HCT116 (cell line): Measurements from ENCODE around the gene POLD2. TPM values are rescaled to one million over a fixed set of nuclear protein-coding genes. Genes with fewer than 3 reads are reported as not detected.

Source experiments
- ATAC-seq: fragments of 200-7000 bp; cut with Tn5 transposase; 2 replicates; pipeline ENCODE4 v1.9.1; 2020; ENCODE audit warnings: mild to moderate bottlenecking, moderate library complexity
- BruUV-seq: library from RNA; stranded (reverse); fragments of 400-500 nt; replicated peaks from 2 replicates; lab custom pipeline; 2021; lab: Mats Ljungman, UMichigan
- CTCF ChIA-PET: fragments of 300-600 bp; sonication (Branson Sonifier 250); formaldehyde crosslinking; loops from one replicate; lab custom pipeline; 2021; ENCODE audit warnings: antibody characterized with exemption; lab: Charles Lee
- POLR2A ChIA-PET: fragments of 300-600, 350-600 bp; sonication (Branson Sonifier 250); formaldehyde crosslinking; loops from one replicate; lab custom pipeline; 2021; ENCODE audit warnings: antibody characterized with exemption; lab: Charles Lee
- RAD21 ChIA-PET, 2 experiments: fragments of 300-600 bp; sonication (Branson Sonifier 250); formaldehyde crosslinking; loops; one replicate each; lab custom pipeline; 2023; ENCODE audit warnings: low total read pairs in 2 of 2; ENCODE audit not compliant: uncharacterized antibody in 2 of 2, unreplicated experiment in 2 of 2, low non-redundant PET in 1 of 2; lab: Charles Lee
- DNase-seq: peaks from one replicate; pipeline ENCODE4 v3.0.0-alpha.2; 2010; ENCODE audit warnings: low read depth, low spot score
- H2AFZ ChIP-seq: fragments of 200-600 bp; shearing (Covaris generic), sonication (generic); 2 replicates; pipeline ENCODE4 v1.6.1; 2017; ENCODE audit warnings: low read depth, mixed run types, mixed read lengths, antibody characterized with exemption, low read length; ENCODE audit not compliant: poor library complexity, severe bottlenecking
- H3K27ac ChIP-seq: 2 replicates; pipeline ENCODE4 v1.5.1; 2012; ENCODE audit warnings: low read depth, low read length
- H3K27me3 ChIP-seq: fragments of 200-600 bp; sonication (generic); 2 replicates; pipeline ENCODE4 v1.6.1; 2016; ENCODE audit warnings: mixed run types, low read length, mixed read lengths; ENCODE audit not compliant: insufficient read depth
- H3K36me3 ChIP-seq, 2 experiments: fragments of 200-500 bp in 1 of 2; fragments of 200-600 bp in 1 of 2; sonication (Bioruptor generic) in 1 of 2; sonication (generic) in 1 of 2; 2 replicates each; pipeline versions ENCODE4 v1.5.1 to v1.6.1; 2014 to 2016; ENCODE audit warnings: low read length in 2 of 2, inconsistent platforms in 1 of 2, mixed read lengths in 1 of 2, mixed run types in 1 of 2; ENCODE audit not compliant: insufficient read depth in 2 of 2, control insufficient read depth in 1 of 2
- H3K4me1 ChIP-seq, 2 experiments: fragments of 200-600 bp in 1 of 2; sonication (generic) in 1 of 2; 2 replicates each; pipeline versions ENCODE4 v1.5.1 to v1.6.1; 2012 to 2017; ENCODE audit warnings: low read length in 2 of 2, inconsistent platforms in 1 of 2, mild to moderate bottlenecking in 1 of 2, mixed read lengths in 1 of 2, mixed run types in 1 of 2, moderate library complexity in 1 of 2; ENCODE audit not compliant: insufficient read depth in 2 of 2, control insufficient read depth in 1 of 2
- H3K4me2 ChIP-seq: fragments of 200-600 bp; sonication (generic); 2 replicates; pipeline ENCODE4 v1.6.1; 2017; ENCODE audit warnings: mixed run types, low read length, mixed read lengths
- H3K4me3 ChIP-seq, 2 experiments: fragments of 200-600 bp in 1 of 2; sonication (generic) in 1 of 2; replicated peaks in 1 of 2; 2 replicates each; pipeline ENCODE4 v1.5.1; 2011 to 2016; ENCODE audit warnings: low read length in 2 of 2, control low read depth in 1 of 2, low read depth in 1 of 2, mild to moderate bottlenecking in 1 of 2, mixed read lengths in 1 of 2, mixed run types in 1 of 2
- H3K79me2 ChIP-seq: fragments of 200-600 bp; sonication (generic); 2 replicates; pipeline ENCODE4 v1.6.1; 2017; ENCODE audit warnings: mild to moderate bottlenecking, mixed run types, low read length, moderate library complexity, mixed read lengths; ENCODE audit not compliant: insufficient read depth
- H3K9ac ChIP-seq: fragments of 200-600 bp; sonication (generic); 2 replicates; pipeline ENCODE4 v1.6.1; 2016; ENCODE audit warnings: low read length, mixed read lengths
- H3K9me2 ChIP-seq: fragments of 200-600 bp; sonication (generic), shearing (Covaris generic); 2 replicates; pipeline ENCODE4 v1.6.1; 2017; ENCODE audit warnings: mixed run types, mild to moderate bottlenecking, moderate library complexity; ENCODE audit not compliant: insufficient read depth
- H3K9me3 ChIP-seq, 2 experiments: fragments of 200-500 bp in 1 of 2; fragments of 200-600 bp in 1 of 2; sonication (Bioruptor generic) in 1 of 2; sonication (generic) in 1 of 2; 2 replicates each; pipeline ENCODE4 v1.6.1; 2014 to 2017; ENCODE audit warnings: low read length in 2 of 2, mixed read lengths in 2 of 2, inconsistent platforms in 1 of 2, low read depth in 1 of 2, mild to moderate bottlenecking in 1 of 2, mixed run types in 1 of 2, moderate library complexity in 1 of 2; ENCODE audit not compliant: control insufficient read depth in 1 of 2, insufficient read depth in 1 of 2
- H4K20me1 ChIP-seq: fragments of 200-600 bp; sonication (generic), shearing (Covaris generic); 2 replicates; pipeline ENCODE4 v1.6.1; 2017; ENCODE audit warnings: mixed run types, mild to moderate bottlenecking, moderate library complexity; ENCODE audit not compliant: insufficient read depth
- ATF3 ChIP-seq: IDR thresholded peaks from 2 replicates; pipeline ENCODE4 v1.6.1; 2012
- CEBPB ChIP-seq: IDR thresholded peaks from 2 replicates; pipeline ENCODE4 v1.6.1; 2012; ENCODE audit warnings: low read depth
- CTCF ChIP-seq, 3 experiments: fragments of 200-600 bp in 1 of 3; sonication (generic) in 1 of 3; IDR thresholded peaks in 2 of 3; conservative IDR thresholded peaks in 1 of 3; 2 replicates each; pipeline ENCODE4 v1.5.1; 2012 to 2017; ENCODE audit warnings: low read depth in 2 of 3, low read length in 2 of 3, antibody characterized with exemption in 1 of 3, borderline replicate concordance in 1 of 3, control low read depth in 1 of 3, mild to moderate bottlenecking in 1 of 3, mixed read lengths in 1 of 3, mixed run types in 1 of 3, moderate library complexity in 1 of 3; ENCODE audit not compliant: insufficient read depth in 1 of 3
- EGR1 ChIP-seq: IDR thresholded peaks from 2 replicates; pipeline ENCODE4 v1.6.1; 2012; ENCODE audit warnings: low read depth
- ELF1 ChIP-seq: IDR thresholded peaks from 2 replicates; pipeline ENCODE4 v1.6.1; 2012; ENCODE audit warnings: low read depth, borderline replicate concordance
- EZH2 ChIP-seq: fragments of 200-600 bp; sonication (generic); IDR thresholded peaks from 2 replicates; pipeline ENCODE4 v1.6.1; 2017; ENCODE audit warnings: antibody characterized with exemption, mixed run types
- EZH2phosphoT487 ChIP-seq: fragments of 200-600 bp; IDR thresholded peaks from 2 replicates; pipeline ENCODE4 v1.6.1; 2018; ENCODE audit warnings: antibody characterized with exemption, borderline replicate concordance
- FOSL1 ChIP-seq: IDR thresholded peaks from 2 replicates; pipeline ENCODE4 v1.6.1; 2012; ENCODE audit warnings: low read depth
- JUND ChIP-seq: IDR thresholded peaks from 2 replicates; pipeline ENCODE4 v1.6.1; 2012
- MAX ChIP-seq: IDR thresholded peaks from 2 replicates; pipeline ENCODE4 v1.6.1; 2012
- POLR2A ChIP-seq: IDR thresholded peaks from 2 replicates; pipeline ENCODE4 v1.7.0; 2011; ENCODE audit warnings: borderline replicate concordance; ENCODE audit not compliant: insufficient read depth, insufficient read length; ENCODE audit errors: extremely low read depth
- POLR2AphosphoS5 ChIP-seq: IDR thresholded peaks from 2 replicates; pipeline ENCODE4 v1.6.1; 2011; ENCODE audit warnings: mild to moderate bottlenecking, low read depth, low read length, moderate library complexity
- SIN3A ChIP-seq: IDR thresholded peaks from 2 replicates; pipeline ENCODE4 v1.6.1; 2012; ENCODE audit warnings: low read depth
- SP1 ChIP-seq: IDR thresholded peaks from 2 replicates; pipeline ENCODE4 v1.6.1; 2012; ENCODE audit warnings: low read depth
- SRF ChIP-seq: IDR thresholded peaks from 2 replicates; pipeline ENCODE4 v1.6.1; 2012; ENCODE audit warnings: low read depth
- TCF7L2 ChIP-seq: IDR thresholded peaks from 2 replicates; pipeline ENCODE4 v1.7.0; 2011; ENCODE audit warnings: borderline replicate concordance, inconsistent platforms; ENCODE audit not compliant: insufficient read depth, insufficient read length; ENCODE audit errors: extremely low read depth
- YY1 ChIP-seq: IDR thresholded peaks from 2 replicates; pipeline ENCODE4 v1.6.1; 2011; ENCODE audit warnings: low read length, low read depth, moderate library complexity, mild to moderate bottlenecking; ENCODE audit not compliant: insufficient replicate concordance; ENCODE audit errors: extremely low read depth
- ZBTB33 ChIP-seq: IDR thresholded peaks from 2 replicates; pipeline ENCODE4 v1.6.1; 2011; ENCODE audit warnings: mild to moderate bottlenecking, low read length, moderate library complexity; ENCODE audit not compliant: insufficient replicate concordance; ENCODE audit errors: extremely low read depth
- ZNF274 ChIP-seq: fragments of 200-500 bp; sonication (Bioruptor generic); IDR thresholded peaks from 2 replicates; pipeline ENCODE4 v1.6.1; 2014; ENCODE audit warnings: mild to moderate bottlenecking, low read depth, low read length, inconsistent platforms
- intact Hi-C: fragments of 100-400 bp; cut with micrococcal nuclease; formaldehyde crosslinking; loops from 2 replicates; pipeline ENCODE4 v1.10.0; 2022
- total RNA-seq: library from RNA; stranded (reverse); gene quantifications from one replicate; pipeline ENCODE4 v1.2.1, GENCODE V29; 2021; ENCODE audit not compliant: unreplicated experiment
- TF ChIP-seq, protein P1 (sequence below): IDR thresholded peaks from 2 replicates; pipeline ENCODE4 v1.6.1; 2012; ENCODE audit warnings: low read depth

The POLD2 gene
- total RNA-seq, 1 experiment from 2014 or later = 237 TPM

GRCh38 chr7:44065431-44066110 lies 57.8 kb downstream of the POLD2 start, which contains the start of gene PGAM2:
PGAM2 (minus strand) TSS chr7:44065567; CDS start chr7:44065529, 38 bp downstream.
- Histone ChIP-seq H3K79me2 (no peaks in the 10 kb centered on the region), H3K4me2 (no peak within 1 kb of the TSS), H3K9ac (no peak within 1 kb of the TSS)

More at GRCh38 chr7:44065431-44066110, 57.8 kb downstream of the POLD2 start, which contains the start of gene PGAM2:
- no TSS peak for BruUV-seq
- Histone ChIP-seq H3K9me3 (no peaks in the 10 kb centered on the region), H3K27me3 (no peaks in the 10 kb centered on the region), H3K27ac (no peak within 1 kb of the TSS), H3K9me2 (no peaks in the 10 kb centered on the region), H3K4me3 (no peak within 1 kb of the TSS), H3K36me3 (peaks cover 0 to 9% of the 10 kb centered on the region in 2 experiments; a peak in 2 of 4 replicates), H4K20me1 (no peaks in the 10 kb centered on the region), H2AFZ (no peak within 1 kb of the TSS), H3K4me1 (peaks cover under 1 to 7% of the 10 kb centered on the region in 2 experiments; a peak in 2 of 4 replicates)
- ChIA-PET POLR2A (interaction anchor here (1.1 to 1.2 kb wide), 2 partner anchors 15 to 16 kb away, joined by 3 to 5 read pairs; no protein-coding TSS in a partner anchor), CTCF (no interaction called here), RAD21 (no interaction called here)
- TF ChIP-seq EZH2 (no peak), SP1 (no peak), SRF (no peak), POLR2A (no peak), EGR1 (no peak), MAX (no peak), JUND (no peak), ZNF274 (no peak), SIN3A (no peak), YY1 (no peak), POLR2AphosphoS5 (no peak), ZBTB33 (no peak), EZH2phosphoT487 (no peak), CEBPB (no peak), TCF7L2 (no peak), FOSL1 (no peak), ATF3 (no peak), ELF1 (no peak), CTCF (IDR thresholded peaks at IDR 0.05 in 2 of 3, conservative IDR thresholded peaks at IDR 0.05 in 1 of 3; ENCODE audit: borderline replicate concordance in 1 of 3, insufficient read depth in 1 of 3, low read depth in 2 of 3, low read length in 2 of 3) (no peak)
- TF ChIP-seq, protein P1, sequence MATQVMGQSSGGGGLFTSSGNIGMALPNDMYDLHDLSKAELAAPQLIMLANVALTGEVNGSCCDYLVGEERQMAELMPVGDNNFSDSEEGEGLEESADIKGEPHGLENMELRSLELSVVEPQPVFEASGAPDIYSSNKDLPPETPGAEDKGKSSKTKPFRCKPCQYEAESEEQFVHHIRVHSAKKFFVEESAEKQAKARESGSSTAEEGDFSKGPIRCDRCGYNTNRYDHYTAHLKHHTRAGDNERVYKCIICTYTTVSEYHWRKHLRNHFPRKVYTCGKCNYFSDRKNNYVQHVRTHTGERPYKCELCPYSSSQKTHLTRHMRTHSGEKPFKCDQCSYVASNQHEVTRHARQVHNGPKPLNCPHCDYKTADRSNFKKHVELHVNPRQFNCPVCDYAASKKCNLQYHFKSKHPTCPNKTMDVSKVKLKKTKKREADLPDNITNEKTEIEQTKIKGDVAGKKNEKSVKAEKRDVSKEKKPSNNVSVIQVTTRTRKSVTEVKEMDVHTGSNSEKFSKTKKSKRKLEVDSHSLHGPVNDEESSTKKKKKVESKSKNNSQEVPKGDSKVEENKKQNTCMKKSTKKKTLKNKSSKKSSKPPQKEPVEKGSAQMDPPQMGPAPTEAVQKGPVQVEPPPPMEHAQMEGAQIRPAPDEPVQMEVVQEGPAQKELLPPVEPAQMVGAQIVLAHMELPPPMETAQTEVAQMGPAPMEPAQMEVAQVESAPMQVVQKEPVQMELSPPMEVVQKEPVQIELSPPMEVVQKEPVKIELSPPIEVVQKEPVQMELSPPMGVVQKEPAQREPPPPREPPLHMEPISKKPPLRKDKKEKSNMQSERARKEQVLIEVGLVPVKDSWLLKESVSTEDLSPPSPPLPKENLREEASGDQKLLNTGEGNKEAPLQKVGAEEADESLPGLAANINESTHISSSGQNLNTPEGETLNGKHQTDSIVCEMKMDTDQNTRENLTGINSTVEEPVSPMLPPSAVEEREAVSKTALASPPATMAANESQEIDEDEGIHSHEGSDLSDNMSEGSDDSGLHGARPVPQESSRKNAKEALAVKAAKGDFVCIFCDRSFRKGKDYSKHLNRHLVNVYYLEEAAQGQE = no peak
- intact Hi-C loops = no loop called here
- ATAC-seq = peak; percentile 59
- no peak for DNase-seq
